HG03060 (cell line): ENCODE measurements around the gene SLC44A1.

Source experiments
- ATAC-seq: cut with Tn5 transposase; IDR thresholded peaks from one replicate; pipeline ENCODE4 v1.9.1; 2021; ENCODE audit warnings: low read depth, moderate number of reproducible peaks; ENCODE audit not compliant: unreplicated experiment

Gene SLC44A1

DNA sequence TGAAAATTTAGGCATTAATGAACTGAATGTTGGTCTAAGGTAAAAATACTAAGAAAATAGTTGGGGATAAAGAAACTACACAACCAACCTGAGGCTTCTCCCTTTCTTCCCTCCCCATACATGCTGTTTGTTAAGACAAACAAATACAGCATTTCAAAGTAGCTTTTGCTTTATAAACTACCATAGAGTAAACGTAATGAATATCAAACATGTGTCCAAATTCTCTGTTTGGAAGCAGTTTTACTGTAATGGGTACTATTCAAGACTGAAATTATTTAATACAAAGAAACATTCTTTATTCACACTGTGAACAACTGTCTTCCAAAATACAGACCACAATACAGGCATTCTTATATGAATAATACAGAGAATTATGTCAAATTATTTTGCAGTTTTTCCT, 52.0 kb downstream of the SLC44A1 start:
- no peak for ATAC-seq

- ATAC-seq: no peak
These were observed 52.4 kb downstream of the SLC44A1 start for GRCh38 chr9:105296877-105297287.

- no peak for ATAC-seq
These were observed 53.1 kb downstream of the SLC44A1 start for GRCh38 chr9:105297442-105298075.

DNA sequence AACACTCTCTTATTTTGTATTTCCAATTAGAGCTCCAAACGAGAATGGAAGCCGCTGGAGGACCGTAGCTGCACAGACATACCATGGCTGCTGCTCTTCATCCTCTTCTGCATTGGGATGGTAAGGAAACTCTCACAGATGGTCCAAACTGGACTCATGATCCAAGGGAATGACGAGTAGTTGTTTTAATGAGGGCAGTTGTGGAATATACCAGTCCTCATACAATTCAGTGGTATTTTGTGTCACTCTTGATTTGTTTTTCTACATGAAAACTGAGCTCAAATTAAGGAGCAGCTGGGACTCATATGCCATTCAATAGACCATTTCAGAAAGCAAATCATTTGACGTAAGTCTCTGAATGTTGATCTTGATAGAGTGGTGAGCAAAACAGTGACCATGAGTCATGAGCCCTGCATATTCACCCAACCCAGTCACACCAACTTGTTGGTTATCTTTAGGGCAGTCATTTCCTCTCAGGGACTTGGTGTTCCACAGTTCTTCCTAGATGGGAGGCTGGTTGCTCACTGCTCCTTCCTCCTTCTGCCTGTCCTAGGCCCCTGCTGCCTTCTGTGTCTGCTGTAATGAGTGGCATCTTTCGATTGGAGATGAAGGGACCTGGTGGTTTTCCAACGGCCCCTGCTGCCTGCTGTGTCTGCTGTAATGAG, 54.9 kb downstream of the SLC44A1 start:
- no peak for ATAC-seq

DNA sequence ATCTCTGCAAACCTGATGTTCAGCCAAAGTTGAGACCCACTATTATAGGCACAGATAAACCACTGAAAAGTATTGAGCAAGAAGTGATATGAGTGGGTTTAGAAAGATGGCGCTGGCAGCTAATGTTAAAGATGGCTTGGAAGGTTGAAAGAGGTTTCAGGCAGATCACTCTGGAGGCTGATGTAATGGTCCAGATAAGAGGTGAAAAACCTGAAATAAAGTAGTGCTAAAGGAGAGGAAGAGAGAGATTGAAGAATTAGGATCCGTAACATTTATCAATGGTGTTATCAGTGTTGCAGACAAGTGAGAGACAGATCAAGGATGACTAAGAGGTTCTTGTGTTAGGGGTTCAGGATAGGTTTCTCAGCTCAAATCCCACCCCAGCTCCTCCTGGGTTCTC, 58.3 kb downstream of the SLC44A1 start:
- ATAC-seq: no peak

DNA sequence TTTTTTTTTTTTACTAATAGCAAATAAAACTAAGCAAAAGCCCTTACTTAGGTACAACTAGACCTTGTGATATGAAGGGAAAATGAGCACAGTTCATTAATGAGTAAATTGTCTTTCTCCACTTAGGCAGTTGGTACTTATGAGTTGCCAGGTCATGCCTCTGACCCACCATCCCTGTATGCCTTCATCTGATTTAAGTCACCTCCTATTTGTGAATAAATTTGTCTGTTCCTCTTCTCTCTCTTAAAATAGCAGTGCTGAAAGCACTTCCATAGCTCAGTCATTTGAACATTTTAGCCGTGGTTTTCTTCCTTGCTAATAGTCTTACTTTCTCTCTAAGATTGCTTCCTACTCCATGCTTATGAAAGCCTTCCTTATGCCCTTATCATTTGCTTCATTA, 61.4 kb downstream of the SLC44A1 start:
- ATAC-seq: no peak

DNA sequence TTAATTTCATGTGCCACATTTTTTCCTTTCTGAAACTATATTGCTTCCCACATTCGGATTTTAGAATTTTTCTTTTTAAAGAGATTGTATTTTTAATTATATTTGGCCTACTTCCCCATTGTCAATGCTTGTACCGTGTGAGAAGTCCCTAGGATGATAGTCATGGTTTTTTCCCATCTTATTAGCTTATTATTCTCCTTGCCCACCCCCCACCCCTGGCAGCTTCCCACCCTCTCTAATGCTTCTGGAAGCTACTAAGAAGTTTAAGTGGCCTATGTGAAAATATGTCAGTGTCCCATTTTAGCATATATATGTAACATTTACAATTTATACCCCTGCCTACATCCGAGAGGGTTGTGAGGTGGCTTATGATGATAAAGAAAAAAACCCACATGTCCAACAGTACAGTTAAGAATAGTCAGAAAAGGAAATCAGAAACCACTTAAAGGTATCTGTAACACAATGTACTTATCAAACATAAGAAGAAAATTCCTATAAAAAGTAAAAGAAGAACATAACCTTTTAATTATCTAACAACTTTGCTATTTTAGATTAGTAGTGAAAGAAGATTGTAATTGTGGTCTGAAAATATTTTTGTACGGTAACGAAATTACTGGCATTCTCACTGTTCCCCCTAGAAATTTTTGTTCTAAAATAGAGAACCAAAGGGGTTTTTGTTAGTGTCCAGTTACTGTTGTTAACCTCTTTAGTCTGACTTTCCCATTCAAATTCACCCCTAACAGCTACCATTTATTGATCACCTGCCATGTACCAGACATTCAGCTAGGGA, 62.1 kb downstream of the SLC44A1 start:
- no peak for ATAC-seq

- ATAC-seq: no peak
These were observed 63.2 kb downstream of the SLC44A1 start for GRCh38 chr9:105307591-105308130.

DNA sequence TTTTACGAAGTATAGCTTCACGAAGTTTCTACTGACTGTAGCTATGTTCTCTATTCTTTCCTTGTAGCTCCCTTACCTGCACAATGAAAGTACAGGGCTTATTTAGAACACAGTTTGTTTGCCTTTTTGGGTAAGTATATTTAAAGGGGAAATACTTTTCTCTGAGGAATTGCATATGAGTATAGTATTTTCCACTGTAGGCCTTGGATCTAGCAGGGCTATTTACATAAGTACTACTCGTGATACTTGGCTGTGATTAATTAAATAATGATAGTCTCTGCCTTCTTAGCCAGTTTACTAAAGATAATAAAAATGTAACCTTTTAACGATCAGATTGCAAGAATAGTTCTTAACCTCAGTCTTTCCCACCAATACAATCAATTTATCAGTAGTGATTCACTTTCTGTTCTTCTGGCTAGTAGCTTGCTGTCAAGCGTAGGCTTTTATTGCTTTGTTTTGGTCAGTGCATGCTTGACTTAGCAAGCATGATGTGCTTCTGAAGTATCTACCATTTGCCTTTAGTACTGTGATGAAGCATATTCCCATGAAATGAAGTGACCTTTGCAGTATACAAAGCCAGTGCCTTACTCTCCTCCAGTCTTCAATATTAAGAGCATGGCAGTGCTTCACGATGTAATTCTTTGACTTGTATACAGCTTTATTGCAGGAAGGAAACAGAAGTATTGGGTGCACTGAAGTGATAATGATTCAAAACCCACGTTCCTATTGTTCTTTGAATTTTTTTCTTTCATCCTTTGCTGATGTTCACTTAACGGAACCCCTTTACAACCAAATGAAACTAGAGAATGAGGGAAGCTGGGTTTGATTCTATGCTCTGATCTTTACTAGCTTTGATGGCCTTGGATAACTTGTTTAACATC, 64.2 kb downstream of the SLC44A1 start:
- no peak for ATAC-seq

- no peak for ATAC-seq
These were observed 65.1 kb downstream of the SLC44A1 start for GRCh38 chr9:105309531-105309931.

DNA sequence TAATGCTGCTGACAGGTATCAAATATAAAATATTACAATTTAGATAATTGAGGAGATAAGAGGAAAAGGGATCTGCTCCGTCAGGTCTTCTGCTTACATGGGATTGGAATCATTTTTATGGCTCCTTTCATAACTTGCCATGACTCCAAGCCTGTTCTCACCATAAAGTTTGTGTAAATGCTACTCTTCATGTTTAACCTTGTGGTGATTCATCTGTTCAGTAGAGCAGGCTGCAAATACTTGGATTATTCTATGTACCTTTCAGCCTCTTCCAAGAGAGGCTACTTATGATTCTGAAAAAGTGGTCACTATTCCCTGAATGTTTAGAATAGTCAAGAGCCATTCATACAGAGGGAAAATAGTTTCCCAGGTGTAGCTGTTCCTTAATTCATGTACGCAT, 66.9 kb downstream of the SLC44A1 start:
- no peak for ATAC-seq

DNA sequence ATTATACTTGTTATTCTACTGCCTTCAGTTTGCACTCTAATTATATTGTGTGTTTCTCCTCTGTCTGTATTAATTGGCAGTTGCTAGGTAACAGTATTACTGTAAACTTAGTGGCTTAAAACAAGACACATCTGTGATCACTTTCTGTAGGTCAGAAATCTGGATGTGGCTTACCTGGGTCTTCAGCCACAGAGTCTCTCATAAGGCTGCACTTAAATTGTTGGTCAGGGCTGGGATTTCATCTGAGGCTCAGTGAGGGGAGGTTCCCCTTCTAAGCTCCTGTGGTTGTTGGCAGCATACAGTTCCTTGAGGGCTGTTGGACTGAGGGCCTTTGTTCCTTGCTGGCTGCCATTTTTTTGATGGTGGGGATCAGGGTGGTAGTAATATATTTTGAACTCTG, 68.8 kb downstream of the SLC44A1 start:
- ATAC-seq: no peak

DNA sequence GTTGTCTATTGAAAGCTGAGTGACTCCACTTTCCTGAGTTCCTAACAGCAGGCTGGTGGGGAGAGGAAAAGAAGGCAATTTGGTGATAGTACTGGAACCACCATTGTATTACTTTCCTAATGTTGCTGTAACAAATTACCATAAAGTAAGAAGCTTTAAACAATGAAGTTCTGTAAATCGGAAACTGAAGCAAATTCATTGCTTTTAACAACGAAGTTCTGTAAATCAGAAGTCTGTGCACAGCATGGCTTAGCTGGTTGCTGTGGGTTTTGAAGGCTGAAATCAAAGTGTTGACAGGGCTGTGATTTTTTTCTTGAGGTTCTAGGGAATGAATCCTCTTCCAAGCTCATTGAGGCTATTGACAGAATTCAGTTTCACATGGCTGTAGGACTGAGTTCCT, 72.3 kb downstream of the SLC44A1 start:
- ATAC-seq: no peak

GRCh38 chr9:105318729-105319191, 74.3 kb downstream of the SLC44A1 start:
- no peak for ATAC-seq

DNA sequence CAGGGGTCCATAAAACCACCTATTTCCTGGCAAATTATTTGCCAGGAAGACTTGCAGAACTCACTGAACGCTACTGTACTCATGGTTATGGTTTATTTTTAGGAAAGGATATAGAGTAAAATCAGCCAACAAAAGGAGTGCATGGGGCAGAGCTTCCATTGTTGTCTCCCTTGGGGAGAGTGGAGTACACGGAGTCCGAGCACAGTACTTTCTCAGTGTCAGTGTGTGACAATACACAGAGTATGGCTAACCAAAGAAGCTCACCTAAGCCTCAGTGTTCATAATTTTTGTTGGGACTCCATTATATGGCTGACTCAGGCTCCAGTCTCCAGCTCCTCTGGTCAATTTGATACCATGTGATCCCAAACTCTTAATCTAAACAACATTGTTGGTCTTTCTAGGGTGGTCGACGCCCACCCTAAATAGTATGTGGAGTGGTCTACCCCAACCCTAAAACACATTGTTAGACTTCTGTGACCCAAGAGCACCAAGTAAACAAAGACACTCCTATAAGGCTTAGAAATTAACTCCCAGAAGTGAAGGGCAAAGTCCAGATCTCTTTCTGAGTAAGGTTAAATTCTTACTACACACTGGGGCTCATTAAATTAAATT, 74.9 kb downstream of the SLC44A1 start:
- no peak for ATAC-seq

GRCh38 chr9:105320568-105320967, 76.1 kb downstream of the SLC44A1 start:
- ATAC-seq: no peak

GRCh38 chr9:105328296-105328695, 83.8 kb downstream of the SLC44A1 start:
- no peak for ATAC-seq

- ATAC-seq: no peak
These were observed 84.6 kb downstream of the SLC44A1 start for GRCh38 chr9:105328872-105329718.

- ATAC-seq: no peak
These were observed 85.2 kb downstream of the SLC44A1 start for GRCh38 chr9:105329719-105330062.
